BLaER1 (cell line): ENCODE data around the gene GLRX3.

Source experiments
- H3K27ac ChIP-seq: shearing (Covaris generic); formaldehyde crosslinking; 2 replicates; pipeline ENCODE4 v1.8.1; 2022
- H3K27me3 ChIP-seq: shearing (Covaris generic); formaldehyde crosslinking; 2 replicates; pipeline ENCODE4 v1.8.1; 2022
- H3K36me3 ChIP-seq: shearing (Covaris generic); formaldehyde crosslinking; 2 replicates; pipeline ENCODE4 v1.8.1; 2022
- H3K4me1 ChIP-seq: shearing (Covaris generic); formaldehyde crosslinking; 2 replicates; pipeline ENCODE4 v1.8.1; 2022
- H3K4me2 ChIP-seq: shearing (Covaris generic); formaldehyde crosslinking; 2 replicates; pipeline ENCODE4 v1.8.1; 2022
- H3K4me3 ChIP-seq: shearing (Covaris generic); formaldehyde crosslinking; 2 replicates; pipeline ENCODE4 v1.8.1; 2022
- H3K9ac ChIP-seq: shearing (Covaris generic); formaldehyde crosslinking; 2 replicates; pipeline ENCODE4 v1.8.1; 2022
- H3K9me3 ChIP-seq: shearing (Covaris generic); formaldehyde crosslinking; 2 replicates; pipeline ENCODE4 v1.8.1; 2022
- H4K20me1 ChIP-seq: shearing (Covaris generic); formaldehyde crosslinking; 2 replicates; pipeline ENCODE4 v1.8.1; 2022
- Cebpa-rat ChIP-seq: shearing (Covaris generic); IDR thresholded peaks from 2 replicates; pipeline ENCODE4 v1.8.1; 2022

Gene GLRX3

DNA sequence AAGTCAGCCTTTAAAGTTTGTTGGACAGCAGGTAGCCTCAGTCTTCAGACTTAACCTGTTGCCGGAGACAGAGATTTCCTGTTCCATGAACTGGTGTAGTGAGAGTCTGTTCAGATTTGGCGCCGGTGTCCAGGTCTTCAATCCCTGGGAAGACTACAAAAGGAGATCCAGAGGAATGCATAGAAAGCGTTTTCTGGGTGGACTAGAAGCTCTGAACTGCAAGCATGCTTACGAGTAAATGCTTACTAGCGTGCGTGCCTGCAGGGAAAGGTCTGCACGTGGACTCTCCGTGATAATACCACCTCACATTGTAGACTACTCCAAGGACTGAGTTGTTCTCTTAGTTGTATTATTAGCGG, 878 bp downstream of the GLRX3 start:
- Histone ChIP-seq H3K9me3 (no peaks in the 10 kb centered on the region), H3K27me3 (no peaks in the 10 kb centered on the region), H3K4me1 (peaks cover 54% of the 10 kb centered on the region), H3K4me3 (peak overlapping the region; percentile 99), H3K27ac (peak overlapping the region; percentile 92), H3K4me2 (peak overlapping the region; percentile 98), H3K9ac (peak overlapping the region; percentile 90), H4K20me1 (peaks cover 58% of the 10 kb centered on the region), H3K36me3 (peaks cover 34% of the 10 kb centered on the region)
- no peak for TF ChIP-seq Cebpa-rat

DNA sequence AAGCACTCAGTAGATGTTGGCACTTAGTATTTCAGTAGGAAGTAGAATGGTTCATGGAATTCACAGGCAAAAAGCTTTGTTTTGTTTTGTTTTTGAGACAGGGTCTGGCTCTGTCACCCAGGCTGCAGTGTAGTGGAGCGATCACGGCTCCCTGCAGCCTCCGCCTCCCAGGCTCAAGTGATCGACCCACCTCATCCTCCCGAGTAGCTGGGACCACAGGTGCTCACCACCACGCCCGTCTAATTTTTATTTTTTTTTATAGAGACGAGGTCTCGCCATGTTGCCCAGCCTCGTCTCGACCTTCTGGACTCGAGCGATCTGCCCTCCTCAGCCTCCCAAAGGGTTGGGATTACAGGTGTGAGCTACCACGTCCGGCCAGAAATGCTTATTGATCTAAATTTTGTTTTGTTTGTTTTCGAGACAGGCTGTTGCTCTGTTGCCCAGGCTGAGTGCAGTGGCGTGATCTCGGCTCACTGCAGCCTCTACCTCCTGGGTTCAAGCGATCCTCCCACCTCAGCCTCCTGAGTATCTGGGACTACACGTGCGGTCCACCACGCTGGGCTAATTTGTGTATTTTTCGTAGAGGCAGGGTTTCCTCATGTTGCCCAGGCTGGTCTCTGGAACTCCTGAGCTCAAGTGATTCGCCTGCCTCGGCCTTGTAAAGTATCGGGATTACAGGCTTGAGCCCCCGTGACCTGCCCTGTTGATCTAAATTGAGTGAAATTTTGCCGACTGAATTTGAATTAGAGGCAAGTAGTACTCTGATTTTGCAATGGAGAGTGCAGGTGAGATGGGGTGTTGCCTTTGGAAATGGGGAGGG, 1.7 kb downstream of the GLRX3 start:
- Histone ChIP-seq H3K27me3 (no peaks in the 10 kb centered on the region), H3K27ac (no peak overlapping the region), H3K36me3 (peaks cover 42% of the 10 kb centered on the region), H4K20me1 (peaks cover 66% of the 10 kb centered on the region), H3K4me1 (peaks cover 56% of the 10 kb centered on the region), H3K9ac (peak overlapping the region; percentile 90; the same call in 1 of the 2 replicates), H3K9me3 (no peaks in the 10 kb centered on the region), H3K4me2 (peak overlapping the region; percentile 98), H3K4me3 (peak overlapping the region; percentile 99)
- TF ChIP-seq Cebpa-rat: no peak

DNA sequence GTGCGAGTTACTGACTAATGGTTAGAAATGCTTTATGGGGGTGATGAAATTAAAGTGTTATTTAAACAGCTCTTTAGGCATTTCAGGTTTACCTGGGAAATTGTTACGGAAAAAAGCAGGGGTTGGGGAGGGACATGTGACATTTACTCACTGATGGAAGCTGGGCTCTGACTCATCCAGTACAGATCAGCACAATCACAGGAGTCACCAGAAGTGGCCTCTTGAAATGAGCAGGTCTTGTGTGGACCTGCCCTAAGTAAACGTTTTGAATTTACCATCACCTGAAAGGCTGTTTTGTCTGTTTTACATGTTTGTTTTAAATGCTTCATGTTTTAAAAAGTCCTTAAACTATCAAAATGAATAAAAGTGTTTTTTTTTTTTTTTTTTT, 2.3 kb downstream of the GLRX3 start:
- H3K4me3 ChIP-seq: no peak overlapping the region
- peaks cover 72% of the 10 kb centered on the region for H4K20me1 ChIP-seq
- no peak for TF ChIP-seq Cebpa-rat
- H3K4me2 ChIP-seq: peak overlapping the region; percentile 98
- no peaks in the 10 kb centered on the region for H3K27me3 ChIP-seq
- H3K9me3 ChIP-seq: no peaks in the 10 kb centered on the region
- no peak overlapping the region for H3K27ac ChIP-seq
- H3K9ac ChIP-seq: no peak overlapping the region
- H3K4me1 ChIP-seq: peaks cover 56% of the 10 kb centered on the region
- H3K36me3 ChIP-seq: peaks cover 48% of the 10 kb centered on the region

DNA sequence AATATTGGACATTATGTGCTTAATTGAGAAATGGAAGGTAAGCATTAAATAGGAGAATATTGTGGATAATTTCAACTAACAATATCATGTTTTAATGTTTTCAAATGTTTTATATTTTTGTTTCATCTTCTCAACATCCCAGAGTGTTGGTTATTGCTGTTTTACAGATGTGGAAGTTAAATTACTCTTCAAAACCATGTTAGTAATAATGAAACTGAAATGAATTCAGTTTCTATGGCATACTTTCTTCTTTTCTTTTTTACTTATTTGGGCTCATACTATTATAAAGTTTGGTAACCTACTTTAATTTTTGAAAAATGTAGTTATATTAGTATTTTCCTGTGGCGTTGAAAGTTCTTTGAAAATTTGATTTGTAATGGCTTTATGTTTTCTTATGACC, 4.2 kb downstream of the GLRX3 start:
- no peak overlapping the region for H3K4me2 ChIP-seq
- TF ChIP-seq Cebpa-rat: no peak
- no peaks in the 10 kb centered on the region for H3K27me3 ChIP-seq
- H3K36me3 ChIP-seq: peaks cover 64% of the 10 kb centered on the region
- H4K20me1 ChIP-seq: peaks cover 91% of the 10 kb centered on the region
- H3K27ac ChIP-seq: no peak overlapping the region
- H3K4me3 ChIP-seq: no peak overlapping the region
- no peaks in the 10 kb centered on the region for H3K9me3 ChIP-seq
- H3K4me1 ChIP-seq: peaks cover 53% of the 10 kb centered on the region
- no peak overlapping the region for H3K9ac ChIP-seq

DNA sequence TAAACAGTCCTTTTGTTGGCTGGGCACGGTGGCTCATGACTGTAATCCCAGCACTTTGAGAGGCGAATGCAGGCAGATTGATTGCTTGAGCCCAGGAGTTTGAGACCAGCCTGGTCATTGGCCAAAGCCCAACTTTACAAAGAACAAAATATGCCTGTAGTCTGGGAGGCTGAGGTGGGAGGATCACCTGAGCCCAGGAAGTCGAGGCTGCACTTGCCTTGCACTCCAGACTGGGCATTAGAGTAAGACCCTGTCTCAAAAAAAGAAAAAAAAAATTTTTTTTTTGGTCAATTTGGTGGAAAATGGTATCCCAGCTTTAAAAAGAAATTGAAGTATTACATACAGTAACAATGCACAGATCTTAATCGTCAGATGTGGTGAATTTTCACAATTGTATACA, 4.8 kb downstream of the GLRX3 start:
- H3K27me3 ChIP-seq: no peaks in the 10 kb centered on the region
- no peak overlapping the region for H3K27ac ChIP-seq
- no peak overlapping the region for H3K4me3 ChIP-seq
- H3K9ac ChIP-seq: no peak overlapping the region
- H3K4me1 ChIP-seq: peaks cover 54% of the 10 kb centered on the region
- peaks cover 97% of the 10 kb centered on the region for H4K20me1 ChIP-seq
- no peak for TF ChIP-seq Cebpa-rat
- peak overlapping the region; percentile 27 for H3K4me2 ChIP-seq
- H3K36me3 ChIP-seq: peaks cover 70% of the 10 kb centered on the region
- no peaks in the 10 kb centered on the region for H3K9me3 ChIP-seq

DNA sequence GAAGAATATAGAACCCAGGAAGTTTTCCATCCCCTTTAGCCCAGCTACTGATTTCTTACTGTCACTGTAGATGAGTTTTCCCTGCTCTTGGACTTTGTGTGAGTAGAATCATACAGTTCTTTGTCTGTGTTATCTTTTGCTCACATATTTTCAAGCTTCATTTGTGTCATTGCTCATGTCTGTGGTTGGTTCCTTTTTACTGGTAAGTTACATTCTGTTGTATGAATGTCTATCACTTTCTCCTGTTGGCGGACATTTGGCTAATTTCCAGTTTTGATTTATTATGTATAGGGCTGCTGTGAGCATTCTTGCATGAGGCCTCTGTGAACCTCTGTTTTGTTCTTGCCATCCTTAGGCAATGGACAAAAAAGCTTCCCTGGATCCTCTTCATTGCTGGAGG, 5.3 kb downstream of the GLRX3 start:
- Histone ChIP-seq H3K27ac (no peak overlapping the region), H3K9me3 (no peaks in the 10 kb centered on the region), H3K4me3 (no peak overlapping the region), H3K4me1 (peaks cover 57% of the 10 kb centered on the region), H3K36me3 (peaks cover 74% of the 10 kb centered on the region), H3K27me3 (no peaks in the 10 kb centered on the region), H4K20me1 (peaks cover 100% of the 10 kb centered on the region), H3K9ac (peak overlapping the region; percentile 0; the same call in 1 of the 2 replicates), H3K4me2 (peak overlapping the region; percentile 27)
- TF ChIP-seq Cebpa-rat: no peak

DNA sequence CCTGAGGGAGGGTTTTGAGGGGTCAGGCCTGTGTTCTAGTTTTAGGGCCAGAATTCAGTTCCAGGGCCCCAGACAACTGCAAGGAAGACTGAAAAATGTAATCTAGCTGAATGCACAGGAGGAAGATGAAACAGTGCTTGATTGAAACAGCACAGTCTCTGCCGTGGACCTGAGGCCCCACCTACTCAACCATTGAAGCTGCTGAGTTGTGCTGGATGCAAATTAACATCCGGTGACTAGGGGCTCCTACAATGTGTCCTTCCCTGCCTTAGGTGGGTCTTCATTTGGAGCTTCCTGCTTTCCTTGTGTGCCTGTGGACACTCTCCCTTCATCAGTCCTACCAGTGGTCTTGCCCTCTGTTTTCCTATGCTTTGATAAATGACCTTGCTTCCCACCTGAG, 5.7 kb downstream of the GLRX3 start:
- no peaks in the 10 kb centered on the region for H3K27me3 ChIP-seq
- H3K4me3 ChIP-seq: no peak overlapping the region
- H3K9ac ChIP-seq: peak overlapping the region; percentile 0; the same call in 1 of the 2 replicates
- H3K4me2 ChIP-seq: peak overlapping the region; percentile 27
- H3K27ac ChIP-seq: no peak overlapping the region
- peaks cover 100% of the 10 kb centered on the region for H4K20me1 ChIP-seq
- no peak for TF ChIP-seq Cebpa-rat
- H3K36me3 ChIP-seq: peaks cover 78% of the 10 kb centered on the region
- no peaks in the 10 kb centered on the region for H3K9me3 ChIP-seq
- peaks cover 57% of the 10 kb centered on the region for H3K4me1 ChIP-seq

DNA sequence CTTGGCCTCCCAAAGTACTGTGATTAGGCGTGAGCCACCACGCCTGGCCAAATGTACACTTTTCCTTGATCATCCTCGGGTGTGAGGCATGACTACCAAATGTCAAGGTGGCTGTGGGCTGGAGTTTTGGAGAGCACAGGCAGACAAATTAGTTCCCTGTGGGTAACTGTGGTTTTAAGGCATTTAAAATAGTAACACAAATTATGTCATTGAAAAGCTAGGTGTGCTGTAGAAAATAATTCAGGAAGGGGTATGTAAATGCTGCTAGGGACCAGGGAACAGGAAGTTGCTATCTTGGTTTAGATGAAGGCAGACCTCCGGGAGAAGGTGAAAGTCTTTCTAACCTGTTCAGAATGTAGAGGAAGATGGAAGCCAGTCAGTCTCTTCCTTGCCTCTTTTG, 9.9 kb downstream of the GLRX3 start:
- no peak overlapping the region for H3K9ac ChIP-seq

DNA sequence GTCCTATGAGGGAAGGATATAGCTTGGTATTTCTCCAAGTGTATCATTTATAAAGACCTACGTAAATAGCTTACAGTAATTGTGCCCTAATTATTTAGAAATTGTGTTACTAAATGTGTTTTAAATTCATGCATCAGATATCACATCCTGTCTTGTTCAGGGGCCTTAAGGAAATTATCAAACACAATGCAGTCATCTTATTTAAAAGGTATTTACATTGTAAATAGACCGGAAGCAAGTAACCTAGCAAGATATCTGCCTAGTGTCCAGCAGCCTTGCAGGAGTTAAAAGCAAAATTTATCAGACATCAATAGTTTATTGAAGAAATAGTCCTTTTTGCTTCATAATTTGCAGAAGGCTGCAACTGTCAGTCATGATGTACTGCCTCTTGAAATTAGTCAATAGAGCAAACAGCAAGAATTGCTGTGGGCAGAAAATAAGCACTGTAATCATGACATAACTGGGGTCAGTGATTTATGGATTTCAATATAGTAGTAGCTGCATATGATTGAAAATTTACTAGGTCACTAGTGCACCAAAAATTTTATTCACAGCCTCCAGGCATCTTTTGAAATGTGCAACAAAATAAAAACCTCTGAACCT, 23.1 kb downstream of the GLRX3 start:
- H3K27me3 ChIP-seq: no peaks in the 10 kb centered on the region
- no peaks in the 10 kb centered on the region for H3K4me1 ChIP-seq
- H4K20me1 ChIP-seq: peaks cover 86% of the 10 kb centered on the region
- no peak overlapping the region for H3K4me3 ChIP-seq
- H3K9ac ChIP-seq: no peak overlapping the region
- TF ChIP-seq Cebpa-rat: no peak
- H3K36me3 ChIP-seq: peaks cover 74% of the 10 kb centered on the region
- H3K9me3 ChIP-seq: peaks cover under 1% of the 10 kb centered on the region; the same call in 1 of the 2 replicates
- H3K4me2 ChIP-seq: no peak overlapping the region
- H3K27ac ChIP-seq: no peak overlapping the region

More for the DNA sequence above, 9.9 kb downstream of the GLRX3 start:
- Histone ChIP-seq H3K4me3 (no peak overlapping the region), H3K4me1 (peaks cover 21% of the 10 kb centered on the region), H3K36me3 (peaks cover 94% of the 10 kb centered on the region), H3K27ac (no peak overlapping the region), H3K4me2 (peak overlapping the region; percentile 17), H4K20me1 (peaks cover 87% of the 10 kb centered on the region), H3K27me3 (no peaks in the 10 kb centered on the region), H3K9me3 (peaks cover 21% of the 10 kb centered on the region)
- no peak for TF ChIP-seq Cebpa-rat

DNA sequence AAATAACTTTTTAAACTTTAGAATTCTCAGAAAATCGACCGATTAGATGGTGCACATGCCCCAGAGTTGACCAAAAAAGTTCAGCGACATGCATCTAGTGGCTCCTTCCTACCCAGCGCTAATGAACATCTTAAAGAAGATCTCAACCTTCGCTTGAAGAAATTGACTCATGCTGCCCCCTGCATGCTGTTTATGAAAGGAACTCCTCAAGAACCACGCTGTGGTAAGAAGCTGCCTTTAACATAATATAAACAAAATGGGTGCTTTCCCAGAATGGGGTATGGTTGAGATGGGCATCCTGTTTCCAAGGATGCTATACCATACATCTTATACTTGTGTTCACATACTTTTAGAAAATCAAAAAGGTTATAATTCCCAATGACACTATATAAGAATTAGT, 24.6 kb downstream of the GLRX3 start:
- Histone ChIP-seq H3K4me3 (no peak overlapping the region), H3K4me1 (no peaks in the 10 kb centered on the region), H3K4me2 (no peak overlapping the region), H3K27me3 (no peaks in the 10 kb centered on the region), H4K20me1 (peaks cover 77% of the 10 kb centered on the region), H3K9ac (no peak overlapping the region), H3K27ac (no peak overlapping the region), H3K36me3 (peaks cover 67% of the 10 kb centered on the region), H3K9me3 (no peaks in the 10 kb centered on the region)
- no peak for TF ChIP-seq Cebpa-rat
